ENCODE data around the gene CRIP2.

CRIP2 gene

DNA sequence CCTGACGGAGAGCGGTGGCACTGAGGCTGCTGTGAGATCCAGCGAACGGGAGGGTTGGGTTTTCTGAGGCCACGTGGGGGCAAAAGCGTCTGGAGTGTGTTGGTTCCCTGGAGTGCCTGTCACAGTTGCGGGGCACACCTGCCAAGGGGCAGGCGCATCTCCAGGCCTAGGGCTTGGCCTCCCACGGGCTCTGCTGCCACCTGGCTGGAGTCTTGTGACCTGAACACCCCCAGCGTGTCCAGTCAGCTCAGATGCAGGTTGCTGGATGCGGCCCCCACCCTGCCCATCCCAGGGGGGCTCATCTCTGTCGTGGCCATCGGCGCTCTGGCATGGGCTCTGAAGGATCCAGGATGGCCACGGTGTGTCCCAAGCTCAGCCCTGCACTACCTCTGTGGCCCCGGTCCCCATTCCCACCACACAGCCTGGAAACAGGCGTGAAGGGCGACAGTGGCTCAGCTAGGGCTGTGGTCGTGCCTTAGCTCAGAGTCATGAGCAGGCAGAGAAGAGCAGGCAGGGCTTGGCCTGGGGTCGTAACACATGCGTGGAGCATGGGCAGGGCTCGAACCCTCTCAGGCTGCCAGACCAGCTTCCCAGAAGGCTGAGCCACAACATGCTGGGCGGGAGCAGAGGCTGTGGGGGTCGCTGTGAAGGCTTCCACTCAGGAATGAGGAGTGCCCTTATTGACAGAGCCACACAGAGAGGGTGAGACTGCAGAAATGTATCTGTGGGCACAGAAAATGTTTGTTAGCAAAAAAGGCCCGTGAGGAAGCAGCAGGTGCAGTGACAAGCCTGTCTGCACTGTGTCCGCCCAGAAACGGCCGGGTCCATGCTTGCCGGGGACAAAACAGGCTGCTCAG is 23.5 kb upstream of the CRIP2 start:
- no peak overlapping the region for H3K27ac ChIP-seq (ENCODE audit: insufficient read depth, low read length, poor library complexity, severe bottlenecking)
- H3K9me3 ChIP-seq (ENCODE audit: control insufficient read depth, low read length): no peaks in the 10 kb centered on the region
- no peaks in the 10 kb centered on the region for H3K4me1 ChIP-seq (ENCODE audit: control insufficient read depth, insufficient read depth, low read length, poor library complexity, severe bottlenecking)
- no peak overlapping the region for H3K4me3 ChIP-seq (ENCODE audit: insufficient read depth, low read depth, low read length, poor library complexity, severe bottlenecking)
- DNase-seq: no peak
- H3K27me3 ChIP-seq (replicated peaks; ENCODE audit: control insufficient read depth, insufficient read depth, low read length, poor library complexity, severe bottlenecking): no peaks in the 10 kb centered on the region
- H3K36me3 ChIP-seq (ENCODE audit: control insufficient read depth, insufficient read depth, low read length): peaks cover 31% of the 10 kb centered on the region

DNA sequence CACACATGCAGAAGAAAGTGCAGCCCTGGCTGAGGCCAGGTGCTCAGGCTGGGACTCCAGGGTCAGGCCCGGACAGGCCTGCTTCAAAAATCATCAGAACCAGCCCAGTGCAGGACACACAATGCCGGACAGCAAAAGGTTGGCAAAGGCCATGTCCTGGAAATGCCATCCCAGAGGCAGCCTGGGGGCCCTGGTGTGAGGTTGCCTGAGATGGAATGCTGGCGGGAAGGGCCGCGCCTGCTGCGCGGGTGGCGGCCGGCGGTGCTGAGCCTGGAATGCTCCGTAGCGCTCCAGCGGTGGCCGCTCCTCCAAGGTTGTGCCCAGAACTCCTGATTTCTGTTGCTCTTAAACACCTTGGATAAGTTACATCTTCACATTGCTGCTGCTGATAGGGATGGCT is 21.7 kb upstream of the CRIP2 start:
- no peaks in the 10 kb centered on the region for H3K27me3 ChIP-seq (replicated peaks; ENCODE audit: control insufficient read depth, insufficient read depth, low read length, poor library complexity, severe bottlenecking)
- H3K9me3 ChIP-seq (ENCODE audit: control insufficient read depth, low read length): no peaks in the 10 kb centered on the region
- H3K4me1 ChIP-seq (ENCODE audit: control insufficient read depth, insufficient read depth, low read length, poor library complexity, severe bottlenecking): no peaks in the 10 kb centered on the region
- no peak overlapping the region for H3K27ac ChIP-seq (ENCODE audit: insufficient read depth, low read length, poor library complexity, severe bottlenecking)
- H3K4me3 ChIP-seq (ENCODE audit: insufficient read depth, low read depth, low read length, poor library complexity, severe bottlenecking): no peak overlapping the region
- H3K36me3 ChIP-seq (ENCODE audit: control insufficient read depth, insufficient read depth, low read length): peaks cover 31% of the 10 kb centered on the region
- DNase-seq: no peak

DNA sequence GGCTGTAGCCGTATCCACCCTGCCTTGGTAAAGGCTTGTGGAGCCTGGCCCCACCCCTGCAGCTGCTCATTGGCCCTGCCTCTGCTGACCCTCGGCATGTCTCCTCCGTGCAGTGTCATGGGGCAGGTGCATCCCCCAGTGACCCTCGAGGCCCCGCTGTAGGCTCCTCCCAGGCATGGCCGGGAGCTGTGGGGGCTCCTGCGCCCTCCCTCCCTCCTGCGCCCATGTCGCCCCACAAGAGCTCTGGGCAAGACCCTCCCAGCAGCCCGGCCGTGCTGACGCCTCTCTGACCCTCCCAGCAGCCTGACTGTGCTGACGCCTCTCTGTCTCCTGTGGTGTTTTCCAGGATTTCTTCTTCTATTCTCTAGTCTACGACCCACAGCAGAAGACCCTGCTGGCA is 20.8 kb upstream of the CRIP2 start:
- Histone ChIP-seq H3K4me3 (ENCODE audit: insufficient read depth, low read depth, low read length, poor library complexity, severe bottlenecking) (no peak overlapping the region), H3K36me3 (ENCODE audit: control insufficient read depth, insufficient read depth, low read length) (peaks cover 31% of the 10 kb centered on the region), H3K9me3 (ENCODE audit: control insufficient read depth, low read length) (no peaks in the 10 kb centered on the region), H3K27ac (ENCODE audit: insufficient read depth, low read length, poor library complexity, severe bottlenecking) (no peak overlapping the region), H3K4me1 (ENCODE audit: control insufficient read depth, insufficient read depth, low read length, poor library complexity, severe bottlenecking) (no peaks in the 10 kb centered on the region), H3K27me3 (replicated peaks; ENCODE audit: control insufficient read depth, insufficient read depth, low read length, poor library complexity, severe bottlenecking) (no peaks in the 10 kb centered on the region)
- DNase-seq: no peak

DNA sequence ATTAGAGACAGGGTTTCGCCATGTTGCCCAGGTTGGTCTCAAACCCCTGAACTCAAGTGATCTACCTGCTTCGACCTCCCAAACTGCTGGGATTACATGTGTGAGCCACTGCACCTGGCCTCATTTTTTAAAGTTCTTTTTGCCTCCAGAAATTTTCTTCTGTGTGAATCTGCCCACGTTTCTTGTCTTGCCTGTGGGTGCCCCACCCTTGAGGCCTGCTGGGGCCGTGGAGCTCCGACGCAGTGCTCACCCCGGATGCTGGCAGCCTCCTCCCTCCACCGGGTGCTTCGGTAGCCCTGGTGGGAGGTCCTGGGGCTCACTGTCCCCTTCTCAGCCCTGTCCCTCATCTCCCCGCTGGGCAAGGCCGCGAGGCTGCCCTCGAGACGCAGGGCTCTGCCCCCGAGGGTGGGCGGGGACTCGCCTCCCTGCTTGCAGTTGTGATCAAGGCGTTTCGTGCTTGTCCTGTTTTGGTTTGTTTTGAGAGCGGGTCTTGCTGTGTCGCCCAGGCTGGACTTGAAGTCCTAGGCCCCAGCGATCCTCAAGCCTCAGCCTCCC is 19.5 kb upstream of the CRIP2 start:
- no peak overlapping the region for H3K4me3 ChIP-seq (ENCODE audit: insufficient read depth, low read depth, low read length, poor library complexity, severe bottlenecking)

DNA sequence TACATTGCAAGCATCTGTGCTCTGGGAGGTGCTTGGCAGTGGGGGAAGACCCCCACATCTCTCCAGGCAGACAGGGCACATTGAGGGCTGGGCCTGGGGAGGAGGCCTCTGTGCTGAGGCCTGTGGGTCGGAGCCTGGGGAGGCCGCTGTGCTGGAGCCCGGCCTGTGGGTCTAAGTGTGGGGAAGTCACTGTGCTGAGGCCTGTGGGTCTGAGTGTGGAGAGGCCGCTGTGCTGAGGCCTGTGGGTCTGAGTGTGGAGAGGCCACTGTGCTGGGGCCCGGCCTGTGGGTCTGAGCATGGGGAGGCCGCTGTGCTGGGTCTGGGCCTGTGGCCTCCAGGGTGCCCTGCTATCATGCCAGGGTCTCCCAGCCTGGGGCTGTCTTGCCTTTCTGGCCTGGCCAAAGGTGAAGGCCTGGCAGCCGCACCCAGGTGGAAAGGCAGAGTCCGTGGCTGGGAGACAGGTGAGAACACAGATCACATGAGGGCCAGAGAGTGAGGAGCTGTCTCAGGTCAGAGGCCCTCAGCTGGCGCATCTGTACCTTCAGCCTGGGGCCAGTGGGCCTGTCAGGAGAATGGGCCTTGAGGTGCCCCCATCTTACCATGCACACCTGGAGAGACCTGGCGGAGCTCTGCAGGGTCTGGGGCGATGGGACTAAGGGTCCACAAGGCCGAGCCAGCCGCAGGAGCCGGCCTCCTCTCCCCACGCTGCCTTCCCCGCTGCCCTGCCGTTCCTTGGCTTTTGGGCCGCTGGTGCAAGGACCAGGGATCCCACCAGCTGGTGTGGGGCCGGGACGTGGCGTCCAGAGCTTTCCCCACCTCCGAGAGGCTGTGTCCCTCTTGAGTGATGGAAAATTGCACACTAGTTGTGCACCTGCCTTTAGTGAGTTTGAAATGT is 18.6 kb upstream of the CRIP2 start:
- no peak overlapping the region for H3K27ac ChIP-seq (ENCODE audit: insufficient read depth, low read length, poor library complexity, severe bottlenecking)
- peaks cover 26% of the 10 kb centered on the region for H3K36me3 ChIP-seq (ENCODE audit: control insufficient read depth, insufficient read depth, low read length)
- H3K4me1 ChIP-seq (ENCODE audit: control insufficient read depth, insufficient read depth, low read length, poor library complexity, severe bottlenecking): no peaks in the 10 kb centered on the region
- no peak overlapping the region for H3K4me3 ChIP-seq (ENCODE audit: insufficient read depth, low read depth, low read length, poor library complexity, severe bottlenecking)
- no peak for DNase-seq
- no peaks in the 10 kb centered on the region for H3K27me3 ChIP-seq (replicated peaks; ENCODE audit: control insufficient read depth, insufficient read depth, low read length, poor library complexity, severe bottlenecking)
- H3K9me3 ChIP-seq (ENCODE audit: control insufficient read depth, low read length): no peaks in the 10 kb centered on the region

More for the DNA sequence above, 19.5 kb upstream of the CRIP2 start:
- peaks cover 29% of the 10 kb centered on the region for H3K36me3 ChIP-seq (ENCODE audit: control insufficient read depth, insufficient read depth, low read length)
- no peaks in the 10 kb centered on the region for H3K27me3 ChIP-seq (replicated peaks; ENCODE audit: control insufficient read depth, insufficient read depth, low read length, poor library complexity, severe bottlenecking)
- H3K4me1 ChIP-seq (ENCODE audit: control insufficient read depth, insufficient read depth, low read length, poor library complexity, severe bottlenecking): no peaks in the 10 kb centered on the region
- no peak overlapping the region for H3K27ac ChIP-seq (ENCODE audit: insufficient read depth, low read length, poor library complexity, severe bottlenecking)
- H3K9me3 ChIP-seq (ENCODE audit: control insufficient read depth, low read length): no peaks in the 10 kb centered on the region
- no peak for DNase-seq

DNA sequence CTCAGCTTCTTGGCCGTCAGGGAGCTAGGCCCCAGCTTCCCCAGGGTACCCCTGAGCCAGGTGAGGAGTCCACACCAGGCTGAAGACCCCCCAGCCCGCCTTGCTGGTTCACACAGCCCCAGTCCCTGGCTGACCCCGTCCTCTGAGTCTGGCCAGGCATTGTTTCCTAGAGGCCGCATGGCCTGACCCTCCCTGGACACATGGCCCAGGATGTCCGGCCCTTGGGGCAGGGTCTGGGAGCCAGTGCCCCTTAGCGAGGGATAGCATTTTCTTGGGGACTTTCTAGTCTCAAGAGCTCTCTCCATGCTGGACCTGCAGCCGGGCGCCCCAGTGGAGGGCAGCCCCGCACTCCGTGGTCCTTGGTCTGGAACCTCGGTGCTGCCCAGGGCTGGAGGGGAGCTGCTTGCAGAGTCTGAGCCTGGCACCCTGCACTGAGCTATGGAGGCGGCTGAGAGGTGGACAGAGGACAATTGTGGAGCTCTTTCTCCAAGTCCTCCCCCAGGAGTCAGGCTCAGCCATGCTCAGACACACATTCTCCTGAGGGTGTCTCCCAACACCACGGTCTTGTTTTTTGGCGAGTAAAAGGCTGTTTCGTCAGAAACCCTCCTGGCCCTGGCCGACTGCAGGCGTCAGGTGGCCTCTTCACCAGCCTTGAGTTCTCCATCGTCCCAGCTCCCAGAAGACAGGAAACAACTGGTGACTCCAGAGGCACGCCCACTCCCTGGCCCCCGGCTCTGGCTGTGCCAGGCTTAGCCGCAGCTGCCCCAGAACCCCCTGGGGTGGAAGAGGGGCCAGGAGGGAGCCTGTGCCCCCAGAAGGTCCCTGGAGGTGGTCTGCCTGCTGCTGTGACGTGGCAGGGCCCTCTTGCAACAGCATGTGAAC is 17.6 kb upstream of the CRIP2 start:
- H3K4me3 ChIP-seq (ENCODE audit: insufficient read depth, low read depth, low read length, poor library complexity, severe bottlenecking): no peak overlapping the region
- H3K27ac ChIP-seq (ENCODE audit: insufficient read depth, low read length, poor library complexity, severe bottlenecking): no peak overlapping the region
- no peaks in the 10 kb centered on the region for H3K9me3 ChIP-seq (ENCODE audit: control insufficient read depth, low read length)
- H3K4me1 ChIP-seq (ENCODE audit: control insufficient read depth, insufficient read depth, low read length, poor library complexity, severe bottlenecking): no peaks in the 10 kb centered on the region
- DNase-seq: no peak
- H3K36me3 ChIP-seq (ENCODE audit: control insufficient read depth, insufficient read depth, low read length): peaks cover 27% of the 10 kb centered on the region
- no peaks in the 10 kb centered on the region for H3K27me3 ChIP-seq (replicated peaks; ENCODE audit: control insufficient read depth, insufficient read depth, low read length, poor library complexity, severe bottlenecking)

DNA sequence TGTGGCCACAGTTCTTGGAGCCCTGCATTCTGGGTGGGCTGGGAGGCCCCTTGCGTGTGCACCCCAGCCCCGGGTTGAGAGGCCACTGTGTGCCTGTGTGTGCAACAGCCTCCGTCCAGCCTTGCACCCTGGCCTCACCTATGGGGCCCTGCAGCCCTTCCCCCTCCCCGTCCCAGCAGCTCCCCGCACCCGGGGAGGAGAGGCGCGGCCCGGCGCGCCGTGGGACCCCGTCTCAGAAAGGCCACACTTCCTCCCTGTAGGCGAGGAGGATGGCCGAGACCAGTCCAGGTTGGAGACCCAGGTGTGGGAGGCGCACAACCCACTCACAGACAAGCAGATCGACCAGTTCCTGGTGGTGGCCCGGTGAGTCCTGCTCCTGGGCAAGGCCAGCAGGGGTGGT is 16.6 kb upstream of the CRIP2 start:
- peaks cover 24% of the 10 kb centered on the region for H3K36me3 ChIP-seq (ENCODE audit: control insufficient read depth, insufficient read depth, low read length)
- H3K27ac ChIP-seq (ENCODE audit: insufficient read depth, low read length, poor library complexity, severe bottlenecking): no peak overlapping the region

DNA sequence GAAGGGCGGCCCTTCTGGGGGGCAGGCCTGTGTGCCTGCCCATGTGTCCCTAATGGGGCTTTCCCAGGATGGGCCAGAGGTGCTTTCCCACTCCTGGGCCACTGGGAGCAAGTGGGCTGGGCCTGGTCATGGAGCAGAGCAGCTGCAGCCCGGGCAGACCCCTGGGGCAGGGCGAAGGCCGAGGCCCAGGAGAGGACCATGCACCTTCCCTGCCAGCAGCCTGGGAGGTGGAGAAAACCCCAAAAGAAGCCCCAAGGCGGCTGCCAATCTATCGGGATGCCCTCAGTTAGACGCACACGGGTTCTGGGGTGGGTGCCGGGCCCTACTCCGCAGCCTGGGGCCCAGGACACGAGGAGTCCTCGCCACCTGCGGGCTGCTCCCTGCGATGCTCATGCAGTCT is 16.1 kb upstream of the CRIP2 start:
- no peak for DNase-seq
- Histone ChIP-seq H3K27me3 (replicated peaks; ENCODE audit: control insufficient read depth, insufficient read depth, low read length, poor library complexity, severe bottlenecking) (no peaks in the 10 kb centered on the region), H3K36me3 (ENCODE audit: control insufficient read depth, insufficient read depth, low read length) (peaks cover 29% of the 10 kb centered on the region), H3K4me1 (ENCODE audit: control insufficient read depth, insufficient read depth, low read length, poor library complexity, severe bottlenecking) (no peaks in the 10 kb centered on the region), H3K9me3 (ENCODE audit: control insufficient read depth, low read length) (no peaks in the 10 kb centered on the region), H3K27ac (ENCODE audit: insufficient read depth, low read length, poor library complexity, severe bottlenecking) (no peak overlapping the region), H3K4me3 (ENCODE audit: insufficient read depth, low read depth, low read length, poor library complexity, severe bottlenecking) (no peak overlapping the region)

More for the DNA sequence above, 16.6 kb upstream of the CRIP2 start:
- no peak for DNase-seq
- Histone ChIP-seq H3K9me3 (ENCODE audit: control insufficient read depth, low read length) (no peaks in the 10 kb centered on the region), H3K4me1 (ENCODE audit: control insufficient read depth, insufficient read depth, low read length, poor library complexity, severe bottlenecking) (no peaks in the 10 kb centered on the region), H3K4me3 (ENCODE audit: insufficient read depth, low read depth, low read length, poor library complexity, severe bottlenecking) (no peak overlapping the region), H3K27me3 (replicated peaks; ENCODE audit: control insufficient read depth, insufficient read depth, low read length, poor library complexity, severe bottlenecking) (no peaks in the 10 kb centered on the region)

DNA sequence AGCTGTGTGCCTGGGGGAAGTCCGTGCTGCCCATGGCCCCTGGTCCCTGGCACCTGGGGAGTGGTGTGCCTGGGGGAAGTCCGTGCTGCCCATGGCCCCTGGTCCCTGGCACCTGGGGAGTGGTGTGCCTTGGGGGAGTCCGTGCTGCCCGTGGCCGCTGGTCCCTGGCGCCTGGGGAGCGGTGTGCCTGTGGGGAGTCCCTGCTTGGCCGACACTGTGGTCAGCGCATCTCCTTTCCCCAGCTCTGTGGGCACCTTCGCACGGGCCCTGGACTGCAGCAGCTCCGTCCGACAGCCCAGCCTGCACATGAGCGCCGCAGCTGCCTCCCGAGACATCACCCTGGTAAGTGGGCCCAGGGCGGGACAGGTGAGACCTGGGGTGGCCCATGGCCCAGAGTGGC is 14.5 kb upstream of the CRIP2 start:
- H3K27me3 ChIP-seq (replicated peaks; ENCODE audit: control insufficient read depth, insufficient read depth, low read length, poor library complexity, severe bottlenecking): no peaks in the 10 kb centered on the region
- no peak for DNase-seq
- no peaks in the 10 kb centered on the region for H3K4me1 ChIP-seq (ENCODE audit: control insufficient read depth, insufficient read depth, low read length, poor library complexity, severe bottlenecking)
- H3K4me3 ChIP-seq (ENCODE audit: insufficient read depth, low read depth, low read length, poor library complexity, severe bottlenecking): no peak overlapping the region
- no peaks in the 10 kb centered on the region for H3K9me3 ChIP-seq (ENCODE audit: control insufficient read depth, low read length)
- H3K27ac ChIP-seq (ENCODE audit: insufficient read depth, low read length, poor library complexity, severe bottlenecking): no peak overlapping the region
- H3K36me3 ChIP-seq (ENCODE audit: control insufficient read depth, insufficient read depth, low read length): peaks cover 38% of the 10 kb centered on the region
